T-helper 9 cell (primary cell): ENCODE data around the gene FJX1.
"Not testable (repeated sequence)": the region's sequence is repeated elsewhere in the genome, so short reads cannot be mapped to it uniquely, and the experiment has no call there.

Source experiments
- DNase-seq: peaks from one replicate; pipeline ENCODE4 v3.0.0-alpha.2; 2020

FJX1 gene

DNA sequence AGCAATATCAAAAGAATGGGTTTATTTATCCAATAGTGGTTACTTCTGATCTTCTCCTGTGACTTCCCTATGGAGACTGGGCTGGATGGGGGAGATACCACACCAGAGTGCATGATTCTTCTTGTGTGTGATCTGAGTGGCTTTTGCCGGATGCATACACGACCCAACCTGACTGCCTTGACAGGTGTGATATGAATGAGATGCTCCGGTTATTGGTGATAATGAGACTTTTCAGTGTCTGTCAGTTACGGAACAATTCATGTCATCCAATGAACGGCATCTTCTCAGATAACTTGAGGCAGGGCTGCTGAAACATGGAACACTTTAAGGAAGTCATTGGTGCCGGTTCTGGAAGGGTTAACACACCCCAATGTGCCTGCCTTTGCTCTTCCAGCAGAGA, 17.7 kb downstream of the FJX1 start:
- no peak for DNase-seq

DNA sequence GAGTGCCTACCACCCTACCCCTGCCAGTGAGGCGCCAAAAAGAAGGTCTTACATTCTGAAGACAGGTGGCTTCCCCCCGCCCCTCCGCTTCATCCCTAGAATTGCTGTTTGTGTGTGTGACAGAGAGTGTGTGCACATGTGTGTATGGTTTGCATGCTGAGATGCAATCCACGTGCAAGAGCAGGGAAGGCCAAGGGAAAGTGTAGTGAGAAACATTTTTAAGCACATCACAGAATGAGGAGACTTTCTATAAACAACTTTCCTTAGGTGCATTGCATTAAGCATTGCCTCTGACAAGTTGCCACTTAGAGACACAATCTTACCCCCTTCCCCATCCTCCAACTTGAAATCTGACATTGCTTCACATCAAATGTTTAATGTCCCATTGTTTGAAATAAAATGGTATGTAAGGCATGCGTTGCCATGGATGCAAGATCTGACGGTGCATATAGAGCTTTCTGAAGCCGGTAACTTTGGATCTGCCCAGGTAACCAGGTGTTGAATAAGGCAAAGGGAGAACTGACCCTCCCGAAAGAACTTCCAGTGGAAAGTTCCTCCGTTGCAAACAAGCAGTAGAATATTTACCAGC, 21.4 kb downstream of the FJX1 start:
- no peak for DNase-seq

DNA sequence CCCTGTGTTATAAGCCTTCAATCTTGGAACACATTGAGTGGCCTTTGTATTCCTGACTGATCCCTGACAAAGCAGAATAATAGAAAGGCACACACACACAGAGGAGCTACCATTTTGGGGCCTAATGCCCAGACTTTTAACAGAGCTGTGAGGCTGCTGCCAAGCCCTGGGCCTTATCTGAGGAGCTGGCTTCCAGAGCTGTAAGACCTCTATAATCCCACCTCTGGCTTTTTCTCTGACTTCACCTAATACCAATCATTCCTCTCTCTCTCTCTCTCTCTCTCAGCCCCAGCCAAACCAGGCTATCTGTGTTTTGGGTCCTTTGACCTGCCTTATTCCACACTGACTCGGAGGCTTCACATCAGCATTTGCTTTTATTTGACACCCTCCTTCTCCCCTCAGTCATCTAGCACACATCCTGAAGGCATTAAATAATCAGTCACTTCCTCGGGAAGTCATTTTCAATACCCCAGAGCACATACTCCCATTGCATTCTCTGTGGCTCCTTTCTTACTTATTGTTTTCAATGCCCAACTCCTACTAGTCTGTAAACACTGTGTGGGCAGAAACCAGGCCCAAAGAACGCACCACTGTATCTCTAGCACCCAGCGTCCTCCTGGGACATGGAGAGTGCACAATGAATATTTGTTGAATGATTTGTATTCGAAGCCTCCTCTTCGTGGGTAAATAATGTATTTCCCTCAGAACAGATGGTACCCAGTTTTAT, 23.1 kb downstream of the FJX1 start:
- DNase-seq, result no peak

DNA sequence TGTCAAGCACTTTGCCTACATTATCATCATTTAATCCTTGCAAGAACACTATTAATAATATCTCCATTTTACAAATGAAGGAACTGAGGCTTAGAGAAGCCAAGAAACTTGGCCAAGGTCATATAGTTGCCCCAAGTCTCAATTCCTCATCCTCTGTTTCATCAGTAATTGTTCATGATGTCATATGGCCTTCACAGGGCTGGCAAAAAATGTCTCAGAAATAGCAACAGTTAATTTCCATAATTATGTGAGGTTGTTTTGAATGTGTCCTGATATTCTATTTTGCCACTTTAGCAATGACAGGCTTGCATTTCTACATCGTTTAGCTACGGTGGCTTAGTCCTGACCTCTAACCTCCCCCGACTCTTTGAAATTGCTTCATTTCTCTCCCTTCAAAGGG, 23.7 kb downstream of the FJX1 start:
- DNase-seq, result no peak

DNA sequence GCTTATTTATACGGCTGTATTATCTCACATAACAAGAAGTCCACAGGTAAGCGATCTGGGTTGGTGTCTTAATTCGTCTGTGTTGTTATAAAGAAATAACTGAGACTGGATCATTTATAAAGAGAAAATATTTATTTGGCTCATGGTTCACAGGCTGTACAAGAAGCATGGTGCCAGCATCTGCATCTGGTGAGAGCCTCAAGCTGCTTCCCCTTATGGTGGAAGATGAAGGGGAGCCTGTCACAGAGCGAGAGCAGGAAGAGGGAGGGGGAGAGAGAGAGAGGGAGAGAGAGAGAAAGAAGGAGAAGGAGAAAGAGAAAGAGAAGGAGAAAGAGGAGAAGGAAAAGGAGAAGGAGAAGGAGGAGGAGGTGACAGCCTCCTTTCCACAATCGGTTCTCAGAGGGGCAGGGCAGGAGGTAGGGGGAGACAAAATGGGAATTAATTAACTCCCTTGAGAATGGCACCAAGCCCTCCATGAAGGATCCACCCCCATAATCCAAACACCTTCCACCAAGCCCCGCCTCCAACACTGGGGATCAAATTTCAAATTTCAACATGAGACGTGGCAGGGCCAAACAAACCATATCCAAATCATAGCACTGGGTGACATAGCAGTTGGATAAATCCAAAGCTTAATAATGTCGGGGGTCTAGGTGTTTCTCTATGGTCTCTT, 29.3 kb downstream of the FJX1 start:
- DNase-seq, result no peak

DNA sequence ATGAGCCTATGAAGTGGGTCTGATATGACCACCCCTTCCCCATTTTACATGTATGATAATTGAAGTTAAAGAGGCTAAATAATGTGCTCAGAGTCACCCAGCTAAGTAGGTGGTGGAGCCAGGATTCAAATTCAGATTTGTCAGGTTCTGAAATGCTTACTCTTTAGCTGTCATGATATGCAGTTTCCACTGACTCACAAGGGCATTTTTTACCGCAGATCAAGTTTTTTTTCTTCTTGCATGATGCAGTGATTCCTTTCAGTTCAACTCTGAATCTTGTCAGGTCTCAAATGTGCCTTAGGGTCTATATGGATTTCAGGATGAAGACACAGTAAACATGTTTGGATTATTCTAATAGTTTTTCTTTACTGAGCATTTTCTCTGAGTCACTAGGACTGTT, 31.7 kb downstream of the FJX1 start:
- no peak for DNase-seq

DNA sequence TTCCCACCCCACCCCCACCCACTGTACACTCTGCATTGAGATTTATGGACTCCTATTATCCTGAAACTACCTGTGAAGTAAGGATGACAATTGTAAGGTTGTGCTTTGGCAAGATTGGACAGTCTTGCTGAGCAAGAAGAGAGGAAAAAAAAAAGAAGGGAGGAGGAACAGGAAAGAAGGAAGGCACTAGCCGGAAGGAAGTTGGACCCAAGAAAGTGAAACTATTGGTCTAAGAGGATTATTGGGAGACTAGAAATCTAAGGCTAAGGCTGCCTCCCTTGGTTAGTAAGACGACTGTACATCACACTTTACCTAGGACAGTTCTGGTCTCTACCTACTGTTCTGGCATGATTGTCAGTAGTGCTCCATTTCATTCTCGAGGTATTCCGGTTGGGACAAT, 32.2 kb downstream of the FJX1 start:
- no peak for DNase-seq

DNA sequence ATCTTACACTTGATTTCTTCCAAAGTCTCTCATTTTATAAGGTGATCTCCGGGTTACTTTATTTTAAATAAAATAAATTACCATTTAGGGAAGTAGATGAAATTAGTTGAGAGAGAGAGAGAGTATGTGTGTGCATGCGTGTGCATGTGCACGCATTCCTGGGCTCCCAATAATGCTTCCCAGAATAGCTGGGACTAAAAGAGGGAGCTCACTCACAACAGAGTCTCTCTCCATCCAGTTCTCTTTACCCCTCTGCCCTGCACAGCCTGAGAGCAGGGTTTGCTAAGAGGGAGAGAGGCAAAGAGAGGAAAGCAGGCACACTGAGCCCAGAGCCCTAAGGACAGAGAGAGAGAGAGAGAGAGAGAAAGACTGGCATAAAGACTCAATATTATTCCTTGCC, 33.0 kb downstream of the FJX1 start:
- no peak for DNase-seq

DNA sequence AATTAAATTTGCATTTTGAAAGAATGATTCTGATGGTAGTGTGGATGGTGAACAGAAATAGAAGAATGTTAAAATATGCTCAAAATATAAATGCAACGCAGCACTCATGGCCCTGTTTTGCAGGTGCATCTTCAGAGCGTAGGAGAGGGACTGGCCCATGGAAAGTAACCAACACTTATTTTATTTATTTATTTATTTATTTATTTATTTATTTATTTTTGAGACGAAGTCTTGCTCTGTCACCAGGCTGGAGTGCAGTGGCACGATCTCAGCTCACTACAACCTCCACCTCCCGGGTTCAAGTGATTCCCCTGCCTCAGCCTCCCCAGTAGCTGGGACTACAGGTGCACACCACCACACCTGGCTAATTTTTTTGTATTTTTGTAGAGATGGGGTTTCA, 34.5 kb downstream of the FJX1 start:
- DNase-seq, result not testable (repeated sequence)

DNA sequence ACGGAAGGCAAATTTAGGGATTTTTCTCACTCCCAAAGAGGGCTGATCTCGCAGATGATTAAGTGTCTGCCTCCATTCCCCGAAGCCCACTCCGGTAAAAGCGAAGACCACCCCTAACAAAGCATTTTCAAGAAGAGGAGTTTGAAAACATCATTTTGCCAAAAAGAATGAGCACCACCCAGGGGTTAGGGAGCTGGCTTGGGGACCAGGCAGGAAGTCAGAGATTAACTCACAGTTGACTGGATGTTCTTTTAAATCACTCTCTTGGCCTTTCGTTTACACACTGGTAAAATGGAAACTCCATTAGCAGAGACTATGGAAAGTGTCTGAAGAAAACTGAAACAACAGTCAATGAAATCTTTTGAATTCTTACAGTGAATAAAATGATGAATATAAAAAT, 36.5 kb downstream of the FJX1 start:
- DNase-seq, result no peak

DNA sequence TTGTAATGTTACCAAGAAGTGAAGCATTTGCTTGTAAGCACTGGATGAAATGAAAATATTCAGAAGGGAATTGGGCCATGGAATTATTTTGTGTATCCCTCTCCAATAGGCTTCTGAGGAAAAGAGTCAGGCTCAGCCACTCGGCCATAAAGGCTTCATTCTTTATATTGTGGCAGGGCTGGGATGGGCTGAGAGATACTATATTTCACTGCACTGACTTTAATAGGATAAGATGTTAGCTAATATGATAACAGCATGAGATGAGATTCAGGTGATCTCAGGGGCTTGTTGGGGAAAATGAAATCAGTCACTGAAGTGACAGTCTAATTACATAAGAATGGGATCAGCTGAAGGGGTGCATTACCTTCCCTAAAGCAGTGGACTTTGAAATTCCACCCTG, 37.0 kb downstream of the FJX1 start:
- DNase-seq, result no peak

DNA sequence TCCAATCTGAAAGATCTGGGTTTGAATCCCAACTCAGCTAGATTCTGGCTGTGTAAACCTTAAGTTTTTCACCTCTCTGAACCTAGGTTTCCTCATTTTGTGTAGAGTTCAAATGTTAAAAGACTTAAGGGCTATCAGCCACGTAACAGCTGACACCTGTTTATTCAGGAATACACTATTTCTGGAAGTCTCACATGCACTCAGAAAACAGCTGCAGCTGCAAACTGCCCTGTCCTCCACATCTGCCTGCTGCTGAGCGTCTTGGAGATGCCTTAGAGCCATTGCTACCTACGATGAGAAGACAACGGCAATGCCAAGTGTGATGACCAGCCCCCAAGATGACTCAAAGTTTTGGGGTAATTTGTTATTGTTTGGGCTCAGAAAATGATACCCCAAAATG, 37.6 kb downstream of the FJX1 start:
- no peak for DNase-seq

DNA sequence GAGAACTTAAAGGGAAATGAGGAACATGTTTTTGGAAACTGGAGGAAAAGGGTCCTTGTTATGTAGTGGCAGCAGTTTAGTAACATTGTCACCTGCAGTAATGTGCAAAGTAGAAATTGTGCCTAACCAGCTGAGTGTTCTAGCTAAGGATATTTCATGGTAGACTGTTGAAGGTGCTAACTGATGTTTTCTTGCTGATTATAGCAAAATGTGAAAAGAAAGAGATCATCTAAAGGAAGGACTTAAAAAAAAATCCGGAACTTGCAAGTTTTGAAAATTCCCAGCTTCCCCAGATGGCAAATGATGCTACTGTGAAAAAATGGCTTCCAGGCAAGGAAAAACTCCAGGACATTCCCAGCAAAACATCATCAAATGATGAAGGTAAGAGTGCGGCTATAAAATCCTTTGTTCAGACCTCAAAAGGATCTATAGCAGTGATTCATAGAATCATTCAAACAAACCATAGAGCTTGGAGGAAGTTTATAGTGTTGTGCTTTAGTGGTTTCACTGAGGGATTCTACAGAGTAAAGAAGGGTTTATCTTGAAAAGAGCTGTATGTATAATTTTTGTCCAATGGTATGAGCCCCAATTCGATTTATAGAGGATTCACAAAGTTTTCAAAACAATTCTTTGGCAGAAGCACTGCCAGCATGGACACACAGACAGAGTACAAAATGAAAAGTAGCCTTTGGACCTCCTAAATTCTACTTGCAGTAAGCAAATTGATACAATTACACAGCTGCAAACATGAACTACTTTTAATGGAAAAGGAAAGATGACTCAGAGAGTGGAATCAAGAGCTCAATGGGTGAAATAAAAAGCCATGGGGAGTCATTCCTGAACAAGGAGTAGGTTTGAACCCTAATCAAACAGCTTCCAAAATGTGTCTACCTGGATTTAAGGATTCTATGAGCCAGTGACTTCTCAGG, 40.0 kb downstream of the FJX1 start:
- DNase-seq, result no peak

DNA sequence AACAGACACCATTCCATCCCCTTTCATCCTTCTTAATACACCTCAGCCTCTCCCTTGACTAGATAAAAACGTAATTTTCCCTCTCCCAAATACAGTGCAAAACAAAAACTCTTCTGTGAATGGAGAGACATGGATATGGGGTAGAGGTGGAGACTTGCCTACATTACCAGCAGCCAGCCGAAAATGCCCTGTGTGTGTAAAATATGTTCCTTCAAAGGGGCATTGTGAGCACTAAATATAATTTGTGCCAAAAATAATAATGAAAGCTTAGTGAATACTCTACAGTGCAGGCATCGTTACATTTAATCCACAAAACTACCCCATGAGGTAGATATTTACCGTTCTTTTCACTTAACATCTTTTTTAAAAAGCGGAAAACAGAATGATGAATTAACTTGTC, 43.3 kb downstream of the FJX1 start:
- DNase-seq, result no peak

DNA sequence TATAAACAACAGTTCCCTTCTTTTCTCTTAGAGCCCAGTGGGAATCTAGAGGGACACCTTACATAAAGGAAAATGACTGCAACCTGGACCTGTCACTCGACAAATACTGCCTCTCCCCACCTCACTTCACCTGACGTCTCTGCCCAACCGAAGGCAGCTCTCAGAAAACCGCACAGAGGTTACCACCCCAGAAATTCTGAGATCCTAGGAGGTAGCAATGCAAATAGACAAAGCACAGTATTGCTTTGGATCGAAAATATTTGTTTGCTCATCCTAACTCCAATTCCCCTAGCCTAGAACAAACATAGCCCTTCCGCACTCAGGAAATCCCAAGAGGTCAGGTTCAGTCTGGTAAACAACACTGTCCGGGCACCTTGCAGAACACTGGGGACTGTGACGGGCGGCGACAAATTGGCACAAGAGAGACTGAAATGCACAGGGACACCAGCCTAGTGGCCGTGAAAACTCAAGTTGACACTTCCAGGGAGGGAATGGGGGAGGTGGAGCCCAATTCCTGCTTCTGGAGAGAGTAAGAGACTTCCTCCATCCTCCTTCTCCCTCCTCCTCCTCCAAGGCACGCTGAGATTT, 43.9 kb downstream of the FJX1 start:
- no peak for DNase-seq

DNA sequence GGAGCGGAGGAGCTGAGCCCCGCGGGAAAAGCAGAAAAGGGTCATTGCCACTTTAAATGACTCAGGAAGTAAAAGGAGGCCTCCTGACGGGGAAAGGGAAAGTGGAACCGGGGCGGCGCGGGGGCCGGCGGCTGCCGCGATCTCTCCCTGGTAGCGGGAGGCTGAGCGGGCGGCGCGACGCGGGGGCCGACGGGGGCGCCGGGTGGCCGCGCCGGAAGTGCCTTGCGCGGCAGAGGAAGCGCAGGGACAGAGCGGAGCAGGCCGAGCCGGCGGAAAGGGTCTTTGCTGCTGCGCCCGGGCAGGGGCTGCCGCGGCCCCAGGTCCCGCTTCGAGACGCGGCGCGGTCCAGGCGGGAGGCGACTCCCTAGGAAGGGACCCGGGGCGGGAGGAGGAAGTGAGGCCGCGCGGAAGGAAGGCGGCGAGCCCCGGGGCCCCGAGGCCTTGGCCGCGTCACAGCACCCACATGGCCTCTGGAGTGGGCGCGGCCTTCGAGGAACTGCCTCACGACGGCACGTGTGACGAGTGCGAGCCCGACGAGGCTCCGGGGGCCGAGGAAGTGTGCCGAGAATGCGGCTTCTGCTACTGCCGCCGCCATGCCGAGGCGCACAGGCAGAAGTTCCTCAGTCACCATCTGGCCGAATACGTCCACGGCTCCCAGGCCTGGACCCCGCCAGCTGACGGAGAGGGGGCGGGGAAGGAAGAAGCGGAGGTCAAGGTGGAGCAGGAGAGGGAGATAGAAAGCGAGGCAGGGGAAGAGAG, 44.6 kb downstream of the FJX1 start, which contains the start of gene TRIM44:
Gene TRIM44, plus strand, starts transcription at position 127 of the 759 bp plus-strand sequence. Its CDS starts 337 bp downstream, at position 464.
- DNase-seq, result peak; percentile 64

DNA sequence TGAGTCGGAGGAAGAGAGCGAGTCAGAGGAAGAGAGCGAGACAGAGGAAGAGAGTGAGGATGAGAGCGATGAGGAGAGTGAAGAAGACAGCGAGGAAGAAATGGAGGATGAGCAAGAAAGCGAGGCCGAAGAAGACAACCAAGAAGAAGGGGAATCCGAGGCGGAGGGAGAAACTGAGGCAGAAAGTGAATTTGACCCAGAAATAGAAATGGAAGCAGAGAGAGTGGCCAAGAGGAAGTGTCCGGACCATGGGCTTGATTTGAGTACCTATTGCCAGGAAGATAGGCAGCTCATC, 45.1 kb downstream of the FJX1 start:
- no peak for DNase-seq

DNA sequence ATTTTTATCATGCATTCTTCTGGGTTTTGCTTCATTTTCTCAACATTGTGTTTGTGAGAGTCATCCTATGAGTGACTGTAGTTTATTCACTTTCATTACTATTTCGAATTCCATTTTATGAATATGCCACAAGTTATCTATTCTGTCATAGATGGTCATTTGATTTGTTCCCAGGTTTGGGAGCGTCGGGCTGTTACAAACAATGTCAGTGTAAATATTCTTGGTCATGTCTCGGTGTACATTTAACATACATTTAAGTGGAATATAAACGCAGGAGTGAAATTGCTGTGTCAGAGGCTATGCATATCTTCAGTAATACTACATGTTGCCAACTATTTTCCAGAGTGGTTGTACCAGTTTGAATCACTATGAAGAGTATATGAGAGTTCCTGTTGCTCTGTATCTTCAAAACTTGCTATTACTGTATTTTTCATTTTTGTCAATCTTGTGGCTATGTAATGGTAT, 46.7 kb downstream of the FJX1 start:
- no peak for DNase-seq

DNA sequence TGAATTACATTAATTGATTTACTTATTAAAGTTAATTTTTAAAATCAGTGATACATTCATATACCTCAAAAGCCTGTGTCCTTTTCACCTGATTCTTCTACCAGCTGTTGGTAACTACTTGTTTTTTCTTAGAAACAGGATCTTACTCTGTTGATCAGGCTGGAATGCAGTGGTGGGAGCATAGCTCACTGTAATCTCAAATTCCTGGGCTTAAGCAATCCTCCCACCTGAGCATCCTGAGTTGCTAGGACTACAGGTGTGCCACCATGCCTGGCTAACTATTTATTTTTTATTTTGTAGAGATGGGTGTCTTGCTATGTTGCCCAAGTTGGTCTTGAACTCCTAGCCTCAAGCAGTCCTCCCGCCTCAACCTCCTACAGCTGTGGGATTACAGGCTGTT, 49.0 kb downstream of the FJX1 start:
- no peak for DNase-seq

DNA sequence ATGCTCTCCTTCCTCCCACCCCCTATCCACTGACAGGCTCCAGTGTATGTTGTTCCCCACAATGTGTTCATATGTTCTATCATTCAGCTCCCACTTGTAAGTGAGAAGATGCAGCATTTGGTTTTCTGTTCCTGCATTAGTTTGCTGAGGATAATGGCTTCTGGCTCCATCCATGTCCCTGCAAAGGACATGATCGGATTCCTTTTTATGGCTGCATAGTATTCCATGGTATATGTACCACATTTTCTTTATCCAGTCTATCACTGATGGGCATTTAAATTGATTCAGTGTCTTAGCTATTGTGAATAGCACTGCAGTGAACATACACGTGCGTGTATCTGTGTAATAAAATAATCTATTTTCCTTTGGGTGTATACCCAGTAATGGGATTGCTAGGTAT, 50.1 kb downstream of the FJX1 start:
- DNase-seq, result not testable (repeated sequence)
